Lung (tissue), 12 donors: Measurements from ENCODE around the gene CEP83. TPM values are rescaled to one million over a fixed set of nuclear protein-coding genes. Genes with fewer than 3 reads are reported as not detected.
"Not testable (repeated sequence)": the region's sequence is repeated elsewhere in the genome, so short reads cannot be mapped to it uniquely, and the experiment has no call there.

ENCODE experiments used
- ATAC-seq: fragments of 200-7000 bp; cut with Tn5 transposase; one replicate; pipeline ENCODE4 v1.9.1; 2020; ENCODE audit warnings: moderate number of reproducible peaks; ENCODE audit not compliant: insufficient read depth, low FRiP score
- DNase-seq, 3 donors: peaks; one replicate each; pipeline ENCODE4 v3.0.0-alpha.2; 2013 to 2017
- H3K27ac ChIP-seq, 2 donors: one replicate each; pipeline ENCODE4 v1.5.1; 2013; ENCODE audit warnings: mild to moderate bottlenecking in 2 of 2, moderate library complexity in 2 of 2, control low read depth in 1 of 2, inconsistent platforms in 1 of 2, low read depth in 1 of 2, low read length in 1 of 2
- H3K27me3 ChIP-seq, 3 donors: one replicate each; pipeline ENCODE4 v1.5.1; 2013; ENCODE audit warnings: low read length in 2 of 3; ENCODE audit not compliant: control insufficient read depth in 3 of 3, insufficient read depth in 3 of 3
- H3K36me3 ChIP-seq, 4 donors: one replicate each; pipeline ENCODE4 v1.5.1; 2013; ENCODE audit warnings: low read length in 4 of 4, mild to moderate bottlenecking in 1 of 4, moderate library complexity in 1 of 4; ENCODE audit not compliant: control insufficient read depth in 4 of 4, insufficient read depth in 4 of 4
- H3K4me1 ChIP-seq, 5 donors: one replicate each; pipeline ENCODE4 v1.5.1; 2013; ENCODE audit warnings: low read length in 5 of 5, mild to moderate bottlenecking in 2 of 5, moderate library complexity in 1 of 5; ENCODE audit not compliant: control insufficient read depth in 5 of 5, insufficient read depth in 5 of 5
- H3K4me3 ChIP-seq: one replicate; pipeline ENCODE4 v1.5.1; 2013; ENCODE audit warnings: mild to moderate bottlenecking, control low read depth, moderate library complexity
- H3K9ac ChIP-seq, 2 donors: one replicate each; pipeline ENCODE4 v1.5.1; 2013; ENCODE audit warnings: low read length in 2 of 2, control low read depth in 1 of 2; ENCODE audit not compliant: insufficient read depth in 1 of 2
- H3K9me3 ChIP-seq, 4 donors: one replicate each; pipeline ENCODE4 v1.5.1; 2013; ENCODE audit warnings: low read length in 3 of 4, mild to moderate bottlenecking in 1 of 4, moderate library complexity in 1 of 4; ENCODE audit not compliant: control insufficient read depth in 4 of 4, insufficient read depth in 3 of 4
- WGBS, 2 donors: extraction: QIAGEN DNeasy Blood & Tissue Kit; methylation state at CpG; one replicate each; pipeline ENCODE4 v1.1.7; 2013; 5-methylcytosine and 5-hydroxymethylcytosine counted together
- polyA plus RNA-seq, 2 donors: library from polyadenylated mRNA; stranded (reverse); fragments of 200-250 nt; gene quantifications; one replicate each; pipeline ENCODE4 v1.2.1, GENCODE V29; 2013
- total RNA-seq, 2 donors: library from RNA; depleted of rRNA in 1 of 2; stranded (reverse); fragments of >200 nt in 1 of 2; gene quantifications; one replicate each; pipeline ENCODE4 v1.2.1, GENCODE V29; 2014 to 2021
- TF ChIP-seq, protein P1 (sequence below): IDR thresholded peaks from 2 replicates; pipeline ENCODE4 v1.5.1; 2012; ENCODE audit warnings: mild to moderate bottlenecking; ENCODE audit errors: control extremely low read depth, extremely low read depth
- donor health status: control.
- donor health status: control.
- donor health status: Bipolar disorder and iron deficiency.
- donor health status: healthy.
- donor health status: DM: yes; HTN: yes; CAD: no.

CEP83 gene
- total and polyA plus RNA-seq, 4 donors = 5.2 to 43.6 (median 20.1) TPM

DNA sequence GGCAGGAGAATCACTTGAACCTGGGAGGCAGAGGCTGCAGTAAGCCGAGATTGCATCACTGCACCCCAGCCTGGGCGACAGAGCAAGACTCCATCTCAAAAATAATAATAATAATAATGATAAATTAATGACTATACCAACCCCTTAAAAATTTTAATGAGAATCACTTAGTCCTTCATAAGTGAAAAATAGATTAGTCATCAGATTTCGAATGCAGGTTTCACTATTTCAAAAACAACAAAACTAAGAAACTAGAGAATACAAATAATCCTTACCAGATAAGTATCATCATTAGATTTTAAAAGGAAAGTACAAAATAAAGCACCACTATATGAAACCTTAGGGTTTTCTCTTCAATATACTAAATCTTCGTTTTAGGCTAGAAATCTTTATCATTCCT is 62.3 kb downstream of the CEP83 start:
- Histone ChIP-seq H3K9me3 (peaks cover 0 to 3% (median under 1%) of the 10 kb centered on the region in 4 donors), H3K9ac (no peak overlapping the region), H3K36me3 (peaks cover 0 to 10% (median 8%) of the 10 kb centered on the region in 4 donors), H3K27me3 (no peaks in the 10 kb centered on the region), H3K4me1 (no peaks in the 10 kb centered on the region), H3K4me3 (no peak overlapping the region), H3K27ac (no peak overlapping the region)
- DNase-seq = no peak
- TF ChIP-seq, protein P1, sequence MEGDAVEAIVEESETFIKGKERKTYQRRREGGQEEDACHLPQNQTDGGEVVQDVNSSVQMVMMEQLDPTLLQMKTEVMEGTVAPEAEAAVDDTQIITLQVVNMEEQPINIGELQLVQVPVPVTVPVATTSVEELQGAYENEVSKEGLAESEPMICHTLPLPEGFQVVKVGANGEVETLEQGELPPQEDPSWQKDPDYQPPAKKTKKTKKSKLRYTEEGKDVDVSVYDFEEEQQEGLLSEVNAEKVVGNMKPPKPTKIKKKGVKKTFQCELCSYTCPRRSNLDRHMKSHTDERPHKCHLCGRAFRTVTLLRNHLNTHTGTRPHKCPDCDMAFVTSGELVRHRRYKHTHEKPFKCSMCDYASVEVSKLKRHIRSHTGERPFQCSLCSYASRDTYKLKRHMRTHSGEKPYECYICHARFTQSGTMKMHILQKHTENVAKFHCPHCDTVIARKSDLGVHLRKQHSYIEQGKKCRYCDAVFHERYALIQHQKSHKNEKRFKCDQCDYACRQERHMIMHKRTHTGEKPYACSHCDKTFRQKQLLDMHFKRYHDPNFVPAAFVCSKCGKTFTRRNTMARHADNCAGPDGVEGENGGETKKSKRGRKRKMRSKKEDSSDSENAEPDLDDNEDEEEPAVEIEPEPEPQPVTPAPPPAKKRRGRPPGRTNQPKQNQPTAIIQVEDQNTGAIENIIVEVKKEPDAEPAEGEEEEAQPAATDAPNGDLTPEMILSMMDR = no peak
- 97 to 98% methylated on average over 4 of the region's 4 CpGs for WGBS, 2 donors
- ATAC-seq = no peak

DNA sequence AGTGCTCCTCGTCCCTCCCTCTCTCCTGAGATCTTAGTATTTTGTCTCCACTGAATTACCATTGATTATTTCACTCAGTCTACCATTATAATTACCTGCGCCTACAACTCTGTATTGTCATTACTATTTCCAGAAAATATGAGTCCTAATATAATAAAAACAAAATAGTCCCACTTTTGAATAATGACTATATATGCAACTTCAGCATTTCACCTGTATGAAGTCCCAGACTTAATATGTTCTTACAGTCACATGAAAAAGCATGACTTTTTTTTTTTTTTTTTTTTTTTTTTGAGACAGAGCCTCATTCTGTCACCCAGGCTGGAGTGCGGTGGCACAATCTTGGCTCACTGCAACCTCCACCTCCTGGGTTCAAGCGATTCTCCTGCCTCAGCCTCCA is 63.7 kb downstream of the CEP83 start:
- H3K27ac ChIP-seq, H3K4me1 ChIP-seq, H3K9ac ChIP-seq, DNase-seq, H3K27me3 ChIP-seq, H3K4me3 ChIP-seq, H3K9me3 ChIP-seq, H3K36me3 ChIP-seq, ATAC-seq: not testable (repeated sequence)
- WGBS, 2 donors = 98 to 99% methylated on average over 4 of the region's 4 CpGs

- no peak for ATAC-seq
- 84 to 91% methylated on average over 4 of the region's 4 CpGs for WGBS, 2 donors
- no peak for DNase-seq
- no peaks in the 10 kb centered on the region for H3K27me3 ChIP-seq
- H3K4me3 ChIP-seq = no peak overlapping the region
- peaks cover 2 to 3% (median 3%) of the 10 kb centered on the region in 4 donors for H3K36me3 ChIP-seq
- H3K9me3 ChIP-seq = peaks cover 0 to 3% (median 2%) of the 10 kb centered on the region in 4 donors
- TF ChIP-seq, protein P1 = no peak
- H3K9ac ChIP-seq = no peak overlapping the region
- H3K27ac ChIP-seq = no peak overlapping the region
- peaks cover 0 to 4% (median 0%) of the 10 kb centered on the region in 5 donors for H3K4me1 ChIP-seq
Observed at GRCh38 chr12:94390130-94390485, 69.6 kb downstream of the CEP83 start.

DNA sequence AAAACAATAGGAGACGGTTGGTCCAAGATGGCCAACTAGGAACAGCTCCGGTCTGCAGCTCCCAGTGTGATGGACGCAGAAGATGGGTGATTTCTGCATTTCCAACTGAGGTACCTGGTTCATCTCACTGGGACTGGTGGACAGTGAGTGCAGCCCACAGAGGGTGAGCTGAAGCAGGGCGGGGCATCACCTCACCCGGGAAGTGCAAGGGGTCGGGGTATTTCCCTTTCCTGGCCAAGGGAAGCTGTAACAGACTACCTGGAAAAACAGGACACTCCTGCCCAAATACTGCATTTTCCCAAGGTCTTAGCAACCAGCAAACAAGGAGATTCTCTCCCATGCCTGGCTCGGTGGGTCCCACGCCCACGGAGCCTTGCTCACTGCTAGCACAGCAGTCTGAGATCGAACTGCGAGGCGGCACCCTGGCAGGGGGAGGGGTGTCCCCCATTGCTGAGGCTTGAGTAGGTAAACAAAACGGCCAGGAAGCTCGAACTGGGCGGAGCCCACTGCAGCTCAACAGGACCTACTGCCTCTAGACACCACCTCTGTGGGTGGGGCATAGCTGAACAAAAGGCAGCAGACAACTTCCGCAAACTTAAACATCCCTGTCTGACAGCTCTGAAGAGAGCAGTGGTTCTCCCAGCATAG is 70.1 kb downstream of the CEP83 start:
- not testable (repeated sequence) for ATAC-seq, H3K27me3 ChIP-seq, H3K36me3 ChIP-seq

More for the DNA sequence above, 70.1 kb downstream of the CEP83 start:
- not testable (repeated sequence) for H3K4me3 ChIP-seq, H3K9ac ChIP-seq, H3K9me3 ChIP-seq, H3K4me1 ChIP-seq, H3K27ac ChIP-seq, DNase-seq
- WGBS, 2 donors = 89 to 90% methylated on average over 15 to 16 of the region's 16 CpGs
